ENCODE measurements around the gene ERC1. TPM values are rescaled to one million over a fixed set of nuclear protein-coding genes. Genes with fewer than 3 reads are reported as not detected.
A peak's percentile ranks its signal among the peaks of the same experiment; 100 is the strongest.

The ERC1 gene
- total RNA-seq, 1 donor from 2014 or later, result 16.6 TPM

DNA sequence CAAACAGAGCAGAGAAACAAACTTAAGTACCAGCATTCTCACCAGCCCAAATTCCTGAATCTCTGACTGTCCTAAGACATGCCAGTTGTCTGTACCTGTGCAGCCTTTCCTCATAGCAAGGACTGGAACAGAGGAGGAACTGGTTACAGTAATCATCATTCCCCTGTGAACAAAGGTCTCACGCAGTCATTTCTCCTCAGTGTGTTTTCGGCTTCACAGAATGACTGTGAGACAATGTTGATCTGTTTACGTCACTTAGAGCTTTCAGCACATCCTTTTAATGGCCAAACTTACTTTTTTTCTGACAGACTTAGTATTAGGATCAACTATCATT, 434.3 kb downstream of the ERC1 start:
- H3K4me3 ChIP-seq (ENCODE audit: low read depth, low read length), result no peak overlapping the region
- no peaks in the 10 kb centered on the region for H3K27me3 ChIP-seq (ENCODE audit: control insufficient read depth, insufficient read depth, low read length)
- TF ChIP-seq, protein P1, sequence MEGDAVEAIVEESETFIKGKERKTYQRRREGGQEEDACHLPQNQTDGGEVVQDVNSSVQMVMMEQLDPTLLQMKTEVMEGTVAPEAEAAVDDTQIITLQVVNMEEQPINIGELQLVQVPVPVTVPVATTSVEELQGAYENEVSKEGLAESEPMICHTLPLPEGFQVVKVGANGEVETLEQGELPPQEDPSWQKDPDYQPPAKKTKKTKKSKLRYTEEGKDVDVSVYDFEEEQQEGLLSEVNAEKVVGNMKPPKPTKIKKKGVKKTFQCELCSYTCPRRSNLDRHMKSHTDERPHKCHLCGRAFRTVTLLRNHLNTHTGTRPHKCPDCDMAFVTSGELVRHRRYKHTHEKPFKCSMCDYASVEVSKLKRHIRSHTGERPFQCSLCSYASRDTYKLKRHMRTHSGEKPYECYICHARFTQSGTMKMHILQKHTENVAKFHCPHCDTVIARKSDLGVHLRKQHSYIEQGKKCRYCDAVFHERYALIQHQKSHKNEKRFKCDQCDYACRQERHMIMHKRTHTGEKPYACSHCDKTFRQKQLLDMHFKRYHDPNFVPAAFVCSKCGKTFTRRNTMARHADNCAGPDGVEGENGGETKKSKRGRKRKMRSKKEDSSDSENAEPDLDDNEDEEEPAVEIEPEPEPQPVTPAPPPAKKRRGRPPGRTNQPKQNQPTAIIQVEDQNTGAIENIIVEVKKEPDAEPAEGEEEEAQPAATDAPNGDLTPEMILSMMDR (IDR thresholded peaks at IDR 0.05; ENCODE audit: insufficient read depth, low read length, severe bottlenecking), result no peak
- no peaks in the 10 kb centered on the region for H3K36me3 ChIP-seq (ENCODE audit: control insufficient read depth, insufficient read depth, low read length)
- DNase-seq (ENCODE audit: low read depth), result no peak
- FAIRE-seq, result no peak

GRCh38 chr12:1428671-1429070, 437.6 kb downstream of the ERC1 start:
- H3K36me3 ChIP-seq (ENCODE audit: control insufficient read depth, insufficient read depth, low read length), result no peaks in the 10 kb centered on the region
- FAIRE-seq (no peak), DNase-seq (ENCODE audit: low read depth) (no peak)

DNA sequence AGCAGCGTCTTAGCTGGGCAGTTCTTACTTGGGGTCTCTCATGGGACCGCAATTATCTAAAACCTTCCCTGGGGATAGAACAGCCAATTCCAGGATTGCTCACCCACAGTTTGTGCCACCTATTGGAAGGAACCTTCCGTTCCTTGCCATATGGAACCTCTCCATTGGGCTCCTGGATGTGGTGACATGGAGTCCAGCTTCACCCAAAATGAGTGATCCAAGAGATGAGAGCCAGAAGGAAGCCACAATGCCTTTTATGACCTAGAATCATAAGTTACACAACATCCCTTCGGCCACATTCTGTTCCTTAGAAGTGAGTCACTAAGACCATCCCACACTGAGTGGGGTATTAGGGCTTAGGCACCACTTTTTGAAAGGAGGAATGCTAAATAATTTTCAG, 439.0 kb downstream of the ERC1 start:
- Histone ChIP-seq H3K4me3 (ENCODE audit: low read depth, low read length) (no peak overlapping the region), H3K36me3 (ENCODE audit: control insufficient read depth, insufficient read depth, low read length) (no peaks in the 10 kb centered on the region), H3K27me3 (ENCODE audit: control insufficient read depth, insufficient read depth, low read length) (no peaks in the 10 kb centered on the region)
- TF ChIP-seq, protein P1 (IDR thresholded peaks at IDR 0.05; ENCODE audit: insufficient read depth, low read length, severe bottlenecking), result no peak
- no peak for DNase-seq (ENCODE audit: low read depth)
- FAIRE-seq, result no peak

More at GRCh38 chr12:1428671-1429070, 437.6 kb downstream of the ERC1 start:
- no peaks in the 10 kb centered on the region for H3K27me3 ChIP-seq (ENCODE audit: control insufficient read depth, insufficient read depth, low read length)
- no peak overlapping the region for H3K4me3 ChIP-seq (ENCODE audit: low read depth, low read length)
- TF ChIP-seq, protein P1 (IDR thresholded peaks at IDR 0.05; ENCODE audit: insufficient read depth, low read length, severe bottlenecking), result no peak

- DNase-seq (ENCODE audit: low read depth) (peak; percentile 27), FAIRE-seq (no peak)
- TF ChIP-seq, protein P1 (IDR thresholded peaks at IDR 0.05; ENCODE audit: insufficient read depth, low read length, severe bottlenecking), result no peak
- Histone ChIP-seq H3K4me3 (ENCODE audit: low read depth, low read length) (no peak overlapping the region), H3K36me3 (ENCODE audit: control insufficient read depth, insufficient read depth, low read length) (no peaks in the 10 kb centered on the region), H3K27me3 (ENCODE audit: control insufficient read depth, insufficient read depth, low read length) (no peaks in the 10 kb centered on the region)
Measured at GRCh38 chr12:1434296-1434955, 443.4 kb downstream of the ERC1 start.

DNA sequence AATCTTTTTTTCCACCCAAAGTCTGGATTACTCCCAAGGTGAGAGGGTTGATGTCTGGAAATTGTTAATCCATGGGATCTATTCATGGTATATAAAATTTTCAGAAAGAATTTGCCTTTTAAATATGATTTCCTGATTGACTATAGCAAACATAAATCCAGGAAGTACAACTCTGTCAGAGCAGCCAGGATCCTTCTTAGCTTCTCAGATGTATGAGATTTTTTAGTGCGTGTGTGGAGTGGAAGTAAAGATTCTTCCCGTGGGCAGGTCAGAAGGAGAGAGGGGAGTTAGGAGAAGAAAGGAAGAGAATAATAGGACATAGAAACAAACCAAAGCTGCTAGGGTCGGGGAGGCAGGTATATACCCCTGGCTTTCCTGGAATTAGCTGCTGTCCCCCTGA, 444.0 kb downstream of the ERC1 start:
- FAIRE-seq, result no peak
- H3K27me3 ChIP-seq (ENCODE audit: control insufficient read depth, insufficient read depth, low read length), result no peaks in the 10 kb centered on the region
- no peak overlapping the region for H3K4me3 ChIP-seq (ENCODE audit: low read depth, low read length)
- peak; percentile 3 for DNase-seq (ENCODE audit: low read depth)
- TF ChIP-seq, protein P1 (IDR thresholded peaks at IDR 0.05; ENCODE audit: insufficient read depth, low read length, severe bottlenecking), result no peak
- no peaks in the 10 kb centered on the region for H3K36me3 ChIP-seq (ENCODE audit: control insufficient read depth, insufficient read depth, low read length)

DNA sequence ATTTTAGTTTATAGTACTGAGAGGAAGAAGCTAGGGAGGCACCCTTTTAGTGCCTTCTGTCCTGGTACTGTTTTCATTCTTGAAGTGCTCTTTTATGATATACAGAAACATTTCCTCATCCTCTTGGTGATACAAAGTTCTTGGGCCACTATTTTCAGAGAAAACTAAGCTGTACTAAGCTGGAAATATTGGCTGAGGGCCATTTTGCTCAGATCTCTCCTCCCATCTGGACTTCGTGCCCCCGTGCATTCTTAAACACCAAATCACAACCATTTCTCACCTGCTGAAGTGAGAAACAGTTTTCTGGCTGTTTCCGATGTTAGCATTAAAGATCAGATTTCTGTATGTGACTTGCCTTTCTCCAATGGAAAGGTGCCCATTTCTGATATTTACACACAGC, 444.4 kb downstream of the ERC1 start:
- H3K36me3 ChIP-seq (ENCODE audit: control insufficient read depth, insufficient read depth, low read length), result no peaks in the 10 kb centered on the region
- no peak for FAIRE-seq
- TF ChIP-seq, protein P1 (IDR thresholded peaks at IDR 0.05; ENCODE audit: insufficient read depth, low read length, severe bottlenecking), result no peak
- no peaks in the 10 kb centered on the region for H3K27me3 ChIP-seq (ENCODE audit: control insufficient read depth, insufficient read depth, low read length)
- H3K4me3 ChIP-seq (ENCODE audit: low read depth, low read length), result no peak overlapping the region
- DNase-seq (ENCODE audit: low read depth), result peak; percentile 54

Measured in bronchial epithelial cell (primary cell).